ENCODE results near the gene PCCA.

Gene PCCA

DNA sequence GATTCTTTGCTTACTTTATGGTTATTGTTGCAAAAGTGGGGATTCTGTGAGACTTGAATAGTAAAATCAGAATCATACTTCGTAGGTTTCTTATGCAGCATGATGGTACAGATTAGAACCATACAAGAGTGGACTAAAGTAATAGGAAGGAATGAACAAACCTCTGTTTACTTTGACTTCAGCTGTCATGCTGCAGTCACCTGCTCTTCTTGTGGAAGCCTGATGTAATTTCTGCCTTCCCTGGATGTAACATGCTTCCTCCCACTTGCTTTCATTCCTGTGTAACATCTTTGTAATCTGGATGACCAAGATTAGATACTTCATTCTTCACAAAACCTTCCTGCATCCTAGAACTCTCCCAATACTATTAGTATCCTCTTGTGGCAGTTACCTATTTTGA lies 235.0 kb downstream of the PCCA start:
- TF ChIP-seq ZNF274 (IDR thresholded peaks at IDR 0.05; ENCODE audit: low read depth, low read length) (no peak), YY1 (IDR thresholded peaks at IDR 0.05; ENCODE audit: insufficient read depth, insufficient read length) (no peak), SUZ12 (IDR thresholded peaks at IDR 0.05; ENCODE audit: extremely low read depth, insufficient read depth, insufficient read length) (no peak)
- H3K4me1 ChIP-seq (ENCODE audit: insufficient read depth, insufficient read length), result no peaks in the 10 kb centered on the region
- no peak overlapping the region for H3K9ac ChIP-seq (ENCODE audit: insufficient read length, low read depth)
- peaks cover 2% of the 10 kb centered on the region for H3K36me3 ChIP-seq (ENCODE audit: insufficient read depth, insufficient read length, low read length)
- no peak for DNase-seq (ENCODE audit: low read depth, low spot score)
- H3K9me3 ChIP-seq (ENCODE audit: insufficient read depth, low read length), result no peaks in the 10 kb centered on the region
- no peaks in the 10 kb centered on the region for H3K27me3 ChIP-seq (ENCODE audit: insufficient read depth, insufficient read length)
- H3K4me3 ChIP-seq (ENCODE audit: insufficient read length, low read depth), result no peak overlapping the region

DNA sequence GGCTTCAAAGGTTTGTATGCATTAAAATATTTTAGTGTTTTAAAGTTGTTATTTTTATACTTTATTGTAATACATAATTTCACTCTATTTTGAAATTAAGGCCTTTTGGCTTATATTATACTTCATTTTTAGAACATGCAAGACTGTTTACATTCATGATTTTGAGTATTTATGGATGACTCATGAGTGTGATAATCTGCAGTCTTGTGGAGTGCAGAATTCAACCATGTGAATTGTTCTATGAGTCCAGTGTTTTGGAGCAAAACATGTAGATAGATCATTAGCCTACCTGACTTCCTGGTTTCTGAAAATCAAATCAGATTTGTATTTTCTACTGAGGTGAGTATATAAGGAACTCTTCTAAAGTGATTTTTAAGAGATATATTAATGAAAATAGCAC lies 241.8 kb downstream of the PCCA start:
- DNase-seq (ENCODE audit: low read depth, low spot score), result no peak
- Histone ChIP-seq H3K27me3 (ENCODE audit: insufficient read depth, insufficient read length) (no peaks in the 10 kb centered on the region), H3K9ac (ENCODE audit: insufficient read length, low read depth) (no peak overlapping the region), H3K9me3 (ENCODE audit: insufficient read depth, low read length) (peaks cover 14% of the 10 kb centered on the region), H3K4me1 (ENCODE audit: insufficient read depth, insufficient read length) (no peaks in the 10 kb centered on the region), H3K36me3 (ENCODE audit: insufficient read depth, insufficient read length, low read length) (no peaks in the 10 kb centered on the region), H3K4me3 (ENCODE audit: insufficient read length, low read depth) (no peak overlapping the region)
- TF ChIP-seq SUZ12 (IDR thresholded peaks at IDR 0.05; ENCODE audit: extremely low read depth, insufficient read depth, insufficient read length), result no peak
- no peak for TF ChIP-seq YY1 (IDR thresholded peaks at IDR 0.05; ENCODE audit: insufficient read depth, insufficient read length)
- no peak for TF ChIP-seq ZNF274 (IDR thresholded peaks at IDR 0.05; ENCODE audit: low read depth, low read length)

DNA sequence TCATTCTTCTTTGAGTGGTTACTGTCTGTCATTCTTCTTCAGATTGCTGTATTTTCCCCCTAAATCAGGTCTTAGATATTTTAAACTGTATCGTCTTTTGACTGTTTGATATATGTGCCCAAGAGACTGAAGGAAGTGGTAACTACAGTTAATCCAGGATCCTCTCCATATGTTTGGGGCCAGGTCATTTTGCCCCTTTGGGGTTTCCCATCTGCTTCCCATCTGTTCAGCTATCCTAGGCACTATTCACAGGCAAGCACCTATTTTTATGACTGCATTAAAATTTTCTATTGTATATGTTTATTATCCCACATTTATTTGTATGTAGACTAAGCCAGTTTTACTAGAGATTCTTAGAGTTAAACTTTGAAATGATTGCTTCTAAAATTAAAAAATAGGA lies 244.2 kb downstream of the PCCA start:
- H3K4me1 ChIP-seq (ENCODE audit: insufficient read depth, insufficient read length), result no peaks in the 10 kb centered on the region
- DNase-seq (ENCODE audit: low read depth, low spot score), result no peak
- no peak overlapping the region for H3K4me3 ChIP-seq (ENCODE audit: insufficient read length, low read depth)
- H3K36me3 ChIP-seq (ENCODE audit: insufficient read depth, insufficient read length, low read length), result no peaks in the 10 kb centered on the region
- no peak overlapping the region for H3K9ac ChIP-seq (ENCODE audit: insufficient read length, low read depth)
- no peaks in the 10 kb centered on the region for H3K27me3 ChIP-seq (ENCODE audit: insufficient read depth, insufficient read length)
- no peak for TF ChIP-seq ZNF274 (IDR thresholded peaks at IDR 0.05; ENCODE audit: low read depth, low read length)
- TF ChIP-seq SUZ12 (IDR thresholded peaks at IDR 0.05; ENCODE audit: extremely low read depth, insufficient read depth, insufficient read length), result no peak
- no peak for TF ChIP-seq YY1 (IDR thresholded peaks at IDR 0.05; ENCODE audit: insufficient read depth, insufficient read length)
- peaks cover 14% of the 10 kb centered on the region for H3K9me3 ChIP-seq (ENCODE audit: insufficient read depth, low read length)

DNA sequence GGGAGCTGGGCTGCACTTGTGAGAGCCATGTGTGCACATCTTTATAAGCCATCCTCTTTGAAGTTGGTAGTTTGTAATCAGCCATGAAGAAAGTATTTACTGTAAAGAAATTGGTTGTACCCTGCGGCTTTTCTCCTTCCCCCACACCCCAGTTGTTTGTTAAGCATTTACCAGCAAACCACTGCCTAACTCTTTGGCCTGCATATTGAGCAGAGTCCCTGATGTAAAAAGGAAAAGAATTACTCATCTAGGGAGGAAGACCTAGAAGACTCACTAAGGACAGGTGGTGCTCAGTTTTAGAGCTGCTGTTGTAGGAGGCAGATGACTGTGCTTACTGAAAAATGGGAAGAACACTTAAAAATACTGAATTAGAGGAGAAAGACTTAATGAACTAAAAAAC lies 245.3 kb downstream of the PCCA start:
- H3K36me3 ChIP-seq (ENCODE audit: insufficient read depth, insufficient read length, low read length), result no peaks in the 10 kb centered on the region
- no peak overlapping the region for H3K9ac ChIP-seq (ENCODE audit: insufficient read length, low read depth)
- no peak for DNase-seq (ENCODE audit: low read depth, low spot score)
- TF ChIP-seq SUZ12 (IDR thresholded peaks at IDR 0.05; ENCODE audit: extremely low read depth, insufficient read depth, insufficient read length) (no peak), YY1 (IDR thresholded peaks at IDR 0.05; ENCODE audit: insufficient read depth, insufficient read length) (no peak), ZNF274 (IDR thresholded peaks at IDR 0.05; ENCODE audit: low read depth, low read length) (no peak)
- no peak overlapping the region for H3K4me3 ChIP-seq (ENCODE audit: insufficient read length, low read depth)
- H3K9me3 ChIP-seq (ENCODE audit: insufficient read depth, low read length), result peaks cover 14% of the 10 kb centered on the region
- H3K4me1 ChIP-seq (ENCODE audit: insufficient read depth, insufficient read length), result no peaks in the 10 kb centered on the region
- H3K27me3 ChIP-seq (ENCODE audit: insufficient read depth, insufficient read length), result no peaks in the 10 kb centered on the region

DNA sequence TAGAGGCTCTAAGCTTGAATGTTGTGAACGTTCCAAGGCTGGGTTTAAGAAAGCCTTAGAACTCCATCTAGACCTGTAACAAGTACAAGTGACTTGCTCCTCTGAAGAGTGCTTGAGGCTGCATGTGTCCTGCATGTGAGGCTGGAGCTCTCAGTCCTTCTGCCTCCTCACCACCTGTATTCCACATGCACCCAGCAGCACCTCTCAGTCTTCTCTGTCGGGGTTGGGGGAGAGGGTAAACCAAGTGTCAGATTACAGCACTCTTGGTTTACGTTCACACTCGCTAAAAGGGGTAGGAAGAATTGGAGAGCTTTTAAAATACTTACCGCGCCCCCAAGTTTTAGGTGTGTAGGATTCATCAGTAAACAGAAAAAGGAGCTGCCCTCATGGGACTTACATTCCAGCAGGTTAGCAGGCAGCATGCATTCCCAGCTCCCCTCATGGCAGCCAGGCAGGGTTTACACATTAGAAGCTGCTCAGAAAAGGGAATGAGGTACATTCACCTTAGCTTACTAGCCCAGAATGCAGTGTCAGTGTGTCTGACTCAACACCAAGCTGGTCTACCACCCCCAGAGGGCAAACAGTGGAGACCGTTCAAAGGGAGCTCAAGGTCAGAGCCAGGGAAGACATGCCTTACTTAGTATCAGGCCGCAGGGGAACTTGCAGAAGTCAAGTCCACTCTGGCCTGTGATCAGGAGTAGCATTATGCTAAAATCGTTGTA lies 248.1 kb downstream of the PCCA start:
- Histone ChIP-seq H3K4me3 (ENCODE audit: insufficient read length, low read depth) (no peak overlapping the region), H3K9ac (ENCODE audit: insufficient read length, low read depth) (no peak overlapping the region), H3K27me3 (ENCODE audit: insufficient read depth, insufficient read length) (no peaks in the 10 kb centered on the region), H3K4me1 (ENCODE audit: insufficient read depth, insufficient read length) (no peaks in the 10 kb centered on the region), H3K9me3 (ENCODE audit: insufficient read depth, low read length) (peaks cover 14% of the 10 kb centered on the region), H3K36me3 (ENCODE audit: insufficient read depth, insufficient read length, low read length) (no peaks in the 10 kb centered on the region)
- DNase-seq (ENCODE audit: low read depth, low spot score), result no peak
- no peak for TF ChIP-seq ZNF274 (IDR thresholded peaks at IDR 0.05; ENCODE audit: low read depth, low read length)
- TF ChIP-seq SUZ12 (IDR thresholded peaks at IDR 0.05; ENCODE audit: extremely low read depth, insufficient read depth, insufficient read length), result no peak
- TF ChIP-seq YY1 (IDR thresholded peaks at IDR 0.05; ENCODE audit: insufficient read depth, insufficient read length), result no peak

DNA sequence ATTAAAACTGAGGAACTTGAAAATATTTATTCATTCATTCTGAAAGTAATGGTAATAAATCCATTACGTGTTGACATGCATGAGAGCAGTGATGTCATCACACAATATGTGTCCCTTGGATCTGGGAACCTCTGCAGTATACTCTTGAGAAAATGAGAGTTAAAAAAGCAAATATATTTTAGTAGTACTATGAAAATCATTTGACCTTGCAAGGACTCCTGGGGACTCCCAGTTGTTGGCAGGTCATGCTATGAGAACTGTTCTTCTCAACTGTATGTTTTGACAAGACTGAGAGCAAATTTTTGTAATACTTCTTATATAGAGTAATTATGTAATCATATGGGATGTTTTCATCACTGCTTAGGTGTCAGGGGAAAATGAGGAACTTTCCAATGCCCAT lies 249.4 kb downstream of the PCCA start:
- Histone ChIP-seq H3K4me3 (ENCODE audit: insufficient read length, low read depth) (no peak overlapping the region), H3K4me1 (ENCODE audit: insufficient read depth, insufficient read length) (no peaks in the 10 kb centered on the region), H3K27me3 (ENCODE audit: insufficient read depth, insufficient read length) (no peaks in the 10 kb centered on the region), H3K36me3 (ENCODE audit: insufficient read depth, insufficient read length, low read length) (no peaks in the 10 kb centered on the region), H3K9me3 (ENCODE audit: insufficient read depth, low read length) (peaks cover 14% of the 10 kb centered on the region), H3K9ac (ENCODE audit: insufficient read length, low read depth) (no peak overlapping the region)
- DNase-seq (ENCODE audit: low read depth, low spot score), result no peak
- TF ChIP-seq YY1 (IDR thresholded peaks at IDR 0.05; ENCODE audit: insufficient read depth, insufficient read length) (no peak), SUZ12 (IDR thresholded peaks at IDR 0.05; ENCODE audit: extremely low read depth, insufficient read depth, insufficient read length) (no peak), ZNF274 (IDR thresholded peaks at IDR 0.05; ENCODE audit: low read depth, low read length) (no peak)

DNA sequence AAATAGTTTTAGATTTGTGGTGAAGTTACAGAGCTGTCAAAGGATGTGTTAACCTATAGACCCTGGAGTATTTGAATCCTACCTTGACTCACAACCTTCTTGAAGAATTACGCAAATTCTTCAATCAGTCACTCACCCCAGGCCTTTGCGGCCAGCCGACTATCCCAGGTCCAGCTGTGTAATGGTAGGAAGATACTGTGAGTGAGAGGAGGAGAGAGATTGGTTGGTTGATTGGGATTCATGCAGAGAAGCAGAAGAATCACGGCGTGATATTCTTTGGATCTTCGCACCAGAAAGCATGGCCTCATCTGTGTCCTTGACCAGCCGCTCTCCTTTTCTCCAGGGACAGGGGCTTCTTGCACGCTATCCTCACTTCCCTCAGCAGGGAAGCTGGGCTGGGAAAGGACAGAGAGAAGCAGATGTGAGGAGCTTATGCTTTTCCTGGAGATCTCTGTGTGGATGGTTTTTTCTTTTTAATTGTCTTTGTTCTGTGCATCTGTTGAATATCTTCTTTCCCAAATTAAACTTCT lies 250.6 kb downstream of the PCCA start:
- Histone ChIP-seq H3K9me3 (ENCODE audit: insufficient read depth, low read length) (peaks cover 7% of the 10 kb centered on the region), H3K4me3 (ENCODE audit: insufficient read length, low read depth) (no peak overlapping the region), H3K27me3 (ENCODE audit: insufficient read depth, insufficient read length) (no peaks in the 10 kb centered on the region), H3K36me3 (ENCODE audit: insufficient read depth, insufficient read length, low read length) (no peaks in the 10 kb centered on the region), H3K9ac (ENCODE audit: insufficient read length, low read depth) (no peak overlapping the region), H3K4me1 (ENCODE audit: insufficient read depth, insufficient read length) (no peaks in the 10 kb centered on the region)
- no peak for DNase-seq (ENCODE audit: low read depth, low spot score)
- no peak for TF ChIP-seq YY1 (IDR thresholded peaks at IDR 0.05; ENCODE audit: insufficient read depth, insufficient read length)
- no peak for TF ChIP-seq ZNF274 (IDR thresholded peaks at IDR 0.05; ENCODE audit: low read depth, low read length)
- TF ChIP-seq SUZ12 (IDR thresholded peaks at IDR 0.05; ENCODE audit: extremely low read depth, insufficient read depth, insufficient read length), result no peak
